OCI-LY1 (cell line): Measurements from ENCODE around the gene INS.

Source experiments
- H2AFZ ChIP-seq: fragments of 200-600 bp; sonication (generic), shearing (Covaris generic); 2 replicates; pipeline ENCODE4 v1.6.0; 2014; ENCODE audit warnings: antibody characterized with exemption, mild to moderate bottlenecking, low read length
- H3F3A ChIP-seq: fragments of 200-600 bp; sonication (generic), shearing (Covaris generic); 2 replicates; pipeline ENCODE4 v1.6.0; 2014; ENCODE audit warnings: mild to moderate bottlenecking, antibody characterized with exemption, low read length, moderate library complexity; ENCODE audit not compliant: insufficient read depth
- H3K27ac ChIP-seq: fragments of 200-600 bp; sonication (generic); 2 replicates; pipeline ENCODE4 v1.5.1; 2014; ENCODE audit warnings: low read length, mixed run types, mild to moderate bottlenecking, low read depth; ENCODE audit not compliant: poor library complexity, severe bottlenecking
- H3K27me3 ChIP-seq: fragments of 200-600 bp; sonication (generic); 2 replicates; pipeline ENCODE4 v1.6.0; 2014; ENCODE audit warnings: antibody characterized with exemption, mild to moderate bottlenecking, low read length, moderate library complexity; ENCODE audit not compliant: insufficient read depth
- H3K36me3 ChIP-seq: fragments of 200-600 bp; sonication (generic); 2 replicates; pipeline ENCODE4 v1.6.1; 2014; ENCODE audit warnings: mild to moderate bottlenecking, antibody characterized with exemption, low read length, moderate library complexity, mixed read lengths; ENCODE audit not compliant: insufficient read depth
- H3K4me1 ChIP-seq: fragments of 200-600 bp; sonication (generic); 2 replicates; pipeline ENCODE4 v1.5.1; 2014; ENCODE audit warnings: mild to moderate bottlenecking, low read length, moderate library complexity; ENCODE audit not compliant: insufficient read depth, severe bottlenecking
- H3K4me2 ChIP-seq: fragments of 200-600 bp; sonication (generic), shearing (Covaris generic); 2 replicates; pipeline ENCODE4 v1.6.1; 2014; ENCODE audit warnings: low read length
- H3K4me3 ChIP-seq: fragments of 200-600 bp; sonication (generic); 2 replicates; pipeline ENCODE4 v1.5.1; 2014; ENCODE audit warnings: low read length, low read depth, mild to moderate bottlenecking, mixed read lengths; ENCODE audit not compliant: poor library complexity, severe bottlenecking
- H3K79me2 ChIP-seq: fragments of 200-600 bp; shearing (Covaris generic); 2 replicates; pipeline ENCODE4 v1.6.1; 2016; ENCODE audit warnings: mixed run types, low read length, mixed read lengths; ENCODE audit not compliant: insufficient read depth
- H3K9ac ChIP-seq: fragments of 200-600 bp; sonication (generic), shearing (Covaris generic); 2 replicates; pipeline ENCODE4 v1.6.1; 2014; ENCODE audit warnings: mild to moderate bottlenecking, low read length, mixed read lengths
- H3K9me2 ChIP-seq: fragments of 200-600 bp; sonication (generic), shearing (Covaris generic); 2 replicates; pipeline ENCODE4 v1.6.1; 2014; ENCODE audit warnings: low read depth, mild to moderate bottlenecking, low read length, mixed read lengths
- H3K9me3 ChIP-seq: fragments of 200-600 bp; shearing (Covaris generic); 2 replicates; pipeline ENCODE4 v1.6.1; 2014; ENCODE audit warnings: low read length, mixed read lengths
- H4K20me1 ChIP-seq: fragments of 200-600 bp; sonication (generic), shearing (Covaris generic); 2 replicates; pipeline ENCODE4 v1.6.0; 2016; ENCODE audit warnings: mild to moderate bottlenecking, low read length; ENCODE audit not compliant: insufficient read depth
- EZH2 ChIP-seq: fragments of 200-600 bp; sonication (generic), shearing (Covaris generic); IDR thresholded peaks from 2 replicates; pipeline ENCODE4 v1.8.0; 2017; ENCODE audit warnings: borderline replicate concordance, mixed run types, mild to moderate bottlenecking, antibody characterized with exemption, low read length, moderate library complexity, mixed read lengths
- TF ChIP-seq, protein P1 (sequence below): fragments of 200-600 bp; sonication (generic), shearing (Covaris generic); IDR thresholded peaks from 2 replicates; pipeline ENCODE4 v1.5.1; 2017; ENCODE audit warnings: mild to moderate bottlenecking, antibody characterized with exemption, low read length, moderate library complexity, mixed read lengths

Gene INS

GRCh38 chr11:2207212-2207611, 46.2 kb upstream of the INS start:
- Histone ChIP-seq H3K9me2 (no peaks in the 10 kb centered on the region), H2AFZ (no peak overlapping the region), H3K9ac (no peak overlapping the region), H4K20me1 (no peaks in the 10 kb centered on the region), H3K79me2 (no peaks in the 10 kb centered on the region), H3K27me3 (no peaks in the 10 kb centered on the region), H3F3A (no peaks in the 10 kb centered on the region), H3K4me1 (no peaks in the 10 kb centered on the region), H3K27ac (no peak overlapping the region), H3K4me3 (no peak overlapping the region), H3K9me3 (no peaks in the 10 kb centered on the region), H3K36me3 (no peaks in the 10 kb centered on the region), H3K4me2 (no peak overlapping the region)
- TF ChIP-seq, protein P1, sequence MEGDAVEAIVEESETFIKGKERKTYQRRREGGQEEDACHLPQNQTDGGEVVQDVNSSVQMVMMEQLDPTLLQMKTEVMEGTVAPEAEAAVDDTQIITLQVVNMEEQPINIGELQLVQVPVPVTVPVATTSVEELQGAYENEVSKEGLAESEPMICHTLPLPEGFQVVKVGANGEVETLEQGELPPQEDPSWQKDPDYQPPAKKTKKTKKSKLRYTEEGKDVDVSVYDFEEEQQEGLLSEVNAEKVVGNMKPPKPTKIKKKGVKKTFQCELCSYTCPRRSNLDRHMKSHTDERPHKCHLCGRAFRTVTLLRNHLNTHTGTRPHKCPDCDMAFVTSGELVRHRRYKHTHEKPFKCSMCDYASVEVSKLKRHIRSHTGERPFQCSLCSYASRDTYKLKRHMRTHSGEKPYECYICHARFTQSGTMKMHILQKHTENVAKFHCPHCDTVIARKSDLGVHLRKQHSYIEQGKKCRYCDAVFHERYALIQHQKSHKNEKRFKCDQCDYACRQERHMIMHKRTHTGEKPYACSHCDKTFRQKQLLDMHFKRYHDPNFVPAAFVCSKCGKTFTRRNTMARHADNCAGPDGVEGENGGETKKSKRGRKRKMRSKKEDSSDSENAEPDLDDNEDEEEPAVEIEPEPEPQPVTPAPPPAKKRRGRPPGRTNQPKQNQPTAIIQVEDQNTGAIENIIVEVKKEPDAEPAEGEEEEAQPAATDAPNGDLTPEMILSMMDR = no peak
- no peak for TF ChIP-seq EZH2

- H3K36me3 ChIP-seq = no peaks in the 10 kb centered on the region
- no peak overlapping the region for H3K27ac ChIP-seq
- H3K9ac ChIP-seq = no peak overlapping the region
- H3F3A ChIP-seq = no peaks in the 10 kb centered on the region
- no peaks in the 10 kb centered on the region for H3K4me1 ChIP-seq
- no peaks in the 10 kb centered on the region for H3K27me3 ChIP-seq
- H3K4me3 ChIP-seq = no peak overlapping the region
- H3K79me2 ChIP-seq = no peaks in the 10 kb centered on the region
- H3K9me3 ChIP-seq = no peaks in the 10 kb centered on the region
- no peak overlapping the region for H3K4me2 ChIP-seq
- H2AFZ ChIP-seq = no peak overlapping the region
- no peaks in the 10 kb centered on the region for H3K9me2 ChIP-seq
- TF ChIP-seq, protein P1 = no peak
- TF ChIP-seq EZH2 = no peak
- H4K20me1 ChIP-seq = no peaks in the 10 kb centered on the region
These were observed 45.1 kb upstream of the INS start for GRCh38 chr11:2205981-2206690.

DNA sequence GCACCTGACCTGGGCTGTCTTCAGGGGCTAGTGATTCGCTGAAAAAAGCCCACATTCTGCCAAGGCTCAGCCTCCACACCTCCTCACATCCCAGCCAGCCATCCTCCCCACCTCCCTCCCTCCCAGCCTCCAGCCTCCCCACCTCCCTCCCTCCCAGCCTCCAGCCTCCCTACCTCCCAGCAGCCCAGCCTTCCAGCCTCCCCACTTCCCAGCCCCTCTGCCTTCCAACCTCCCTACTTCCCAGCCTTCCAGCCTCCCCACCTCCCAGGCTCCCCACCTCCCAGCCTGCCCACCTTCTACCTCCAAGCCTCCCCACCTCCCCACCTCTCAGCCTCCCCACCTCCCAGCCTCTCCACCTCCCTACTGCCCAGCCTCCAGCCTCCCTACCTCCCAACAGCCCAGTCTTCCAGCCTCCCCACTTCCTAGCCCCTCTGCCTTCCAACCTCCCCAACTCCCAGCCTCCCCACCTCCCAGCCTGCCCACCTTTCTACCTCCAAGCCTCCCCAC, 44.3 kb upstream of the INS start:
- Histone ChIP-seq H3K27ac (no peak overlapping the region), H3K9me2 (no peaks in the 10 kb centered on the region), H3F3A (no peaks in the 10 kb centered on the region), H3K36me3 (no peaks in the 10 kb centered on the region), H3K4me2 (no peak overlapping the region), H3K4me1 (no peaks in the 10 kb centered on the region), H3K4me3 (no peak overlapping the region), H4K20me1 (no peaks in the 10 kb centered on the region), H3K9ac (no peak overlapping the region), H2AFZ (no peak overlapping the region), H3K27me3 (no peaks in the 10 kb centered on the region), H3K9me3 (no peaks in the 10 kb centered on the region), H3K79me2 (no peaks in the 10 kb centered on the region)
- TF ChIP-seq, protein P1 = no peak
- TF ChIP-seq EZH2 = no peak
